GM19351 (cell line): ENCODE measurements around the gene VPS8.

Experiments used
- ATAC-seq: cut with Tn5 transposase; IDR thresholded peaks from one replicate; pipeline ENCODE4 v1.9.1; 2021; ENCODE audit warnings: mild to moderate bottlenecking, moderate library complexity; ENCODE audit not compliant: unreplicated experiment

Gene VPS8

GRCh38 chr3:185084901-185085300, 272.9 kb downstream of the VPS8 start:
- ATAC-seq, result no peak

DNA sequence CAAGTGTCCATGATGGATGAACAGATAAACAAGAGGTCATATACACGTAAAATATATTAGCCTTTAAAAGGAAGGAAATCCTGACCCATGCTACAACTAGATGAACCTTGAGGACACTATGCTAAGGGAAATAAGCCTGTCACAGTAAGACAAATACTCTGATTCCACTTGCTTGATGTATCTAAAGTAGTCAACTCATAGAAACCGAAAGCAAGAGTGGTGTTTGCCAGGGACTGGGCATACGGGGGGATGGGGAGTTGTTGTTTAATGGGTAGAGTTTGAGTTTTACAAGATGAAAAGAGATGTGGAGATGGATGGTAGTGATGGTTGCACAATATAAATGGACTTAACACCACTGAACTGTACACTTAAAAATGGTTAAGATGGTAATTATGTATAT, 275.5 kb downstream of the VPS8 start:
- ATAC-seq, result no peak

- no peak for ATAC-seq
Observed at GRCh38 chr3:185089343-185089742, 277.4 kb downstream of the VPS8 start.

DNA sequence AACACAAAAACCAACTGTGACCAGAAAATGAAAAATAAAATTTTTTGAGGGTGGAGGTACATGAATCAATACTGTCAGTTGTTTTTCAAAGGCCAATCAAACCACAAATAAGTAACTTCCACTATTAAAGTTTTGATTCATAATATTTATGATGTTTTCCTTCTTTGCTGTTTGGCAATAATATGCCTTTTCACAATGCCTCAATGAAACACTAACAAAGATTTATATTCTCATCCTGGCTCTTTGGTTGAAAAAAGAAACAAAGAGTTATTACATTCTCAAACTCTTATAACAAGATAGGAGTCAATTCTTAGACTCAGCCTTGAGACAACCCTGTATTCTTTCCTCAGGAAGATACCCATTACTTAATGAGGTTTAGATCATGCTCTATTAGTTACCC, 277.8 kb downstream of the VPS8 start:
- no peak for ATAC-seq

GRCh38 chr3:185090811-185091210, 278.8 kb downstream of the VPS8 start:
- ATAC-seq, result no peak

DNA sequence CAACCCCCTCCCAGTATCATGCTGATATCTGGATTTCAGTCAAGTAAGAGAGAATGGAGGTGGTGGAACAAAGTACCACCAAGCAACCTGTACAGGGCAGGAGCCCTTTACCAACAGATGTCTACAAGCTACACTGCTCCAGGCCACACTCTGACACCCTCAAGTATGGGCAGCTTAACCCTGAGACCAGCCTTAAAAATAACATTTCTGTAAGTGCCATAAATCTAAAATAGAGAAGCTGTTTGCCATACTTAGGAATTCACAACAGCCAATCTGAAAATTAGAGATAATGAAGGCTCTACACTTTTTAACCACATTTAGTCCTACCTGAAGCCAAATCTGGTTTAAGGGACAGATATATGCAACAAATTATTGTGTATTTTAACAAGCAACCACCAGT, 281.1 kb downstream of the VPS8 start:
- ATAC-seq, result no peak

GRCh38 chr3:185094697-185095096, 282.7 kb downstream of the VPS8 start:
- ATAC-seq, result no peak
